Epithelial cell of proximal tubule (primary cell): Measurements from ENCODE around the gene CHN1. TPM values are rescaled to one million over a fixed set of nuclear protein-coding genes. Genes with fewer than 3 reads are reported as not detected.

Experiments
- DNase-seq: peaks from one replicate; pipeline ENCODE4 v3.0.0-alpha.2; 2011; ENCODE audit warnings: low read depth
- H3K4me3 ChIP-seq: 2 replicates; pipeline ENCODE4 v1.5.1; 2011; ENCODE audit warnings: low read depth, mild to moderate bottlenecking, low read length
- total RNA-seq: library from RNA; depleted of rRNA; stranded (reverse); fragments of >200 nt; gene quantifications from 2 replicates; pipeline ENCODE4 v1.2.3, GENCODE V29; 2015
- TF ChIP-seq, protein P1 (sequence below): conservative IDR thresholded peaks from 2 replicates; pipeline ENCODE4 v1.5.1; 2012; ENCODE audit warnings: low read depth, mild to moderate bottlenecking, low read length

The CHN1 gene
- total RNA-seq, 1 donor from 2014 or later = 22.5 TPM

- TF ChIP-seq, protein P1, sequence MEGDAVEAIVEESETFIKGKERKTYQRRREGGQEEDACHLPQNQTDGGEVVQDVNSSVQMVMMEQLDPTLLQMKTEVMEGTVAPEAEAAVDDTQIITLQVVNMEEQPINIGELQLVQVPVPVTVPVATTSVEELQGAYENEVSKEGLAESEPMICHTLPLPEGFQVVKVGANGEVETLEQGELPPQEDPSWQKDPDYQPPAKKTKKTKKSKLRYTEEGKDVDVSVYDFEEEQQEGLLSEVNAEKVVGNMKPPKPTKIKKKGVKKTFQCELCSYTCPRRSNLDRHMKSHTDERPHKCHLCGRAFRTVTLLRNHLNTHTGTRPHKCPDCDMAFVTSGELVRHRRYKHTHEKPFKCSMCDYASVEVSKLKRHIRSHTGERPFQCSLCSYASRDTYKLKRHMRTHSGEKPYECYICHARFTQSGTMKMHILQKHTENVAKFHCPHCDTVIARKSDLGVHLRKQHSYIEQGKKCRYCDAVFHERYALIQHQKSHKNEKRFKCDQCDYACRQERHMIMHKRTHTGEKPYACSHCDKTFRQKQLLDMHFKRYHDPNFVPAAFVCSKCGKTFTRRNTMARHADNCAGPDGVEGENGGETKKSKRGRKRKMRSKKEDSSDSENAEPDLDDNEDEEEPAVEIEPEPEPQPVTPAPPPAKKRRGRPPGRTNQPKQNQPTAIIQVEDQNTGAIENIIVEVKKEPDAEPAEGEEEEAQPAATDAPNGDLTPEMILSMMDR = no peak
- H3K4me3 ChIP-seq = no peak overlapping the region
- no peak for DNase-seq
These were observed 27.8 kb downstream of the CHN1 start for GRCh38 chr2:174977364-174977763.

GRCh38 chr2:174974131-174974530 lies 31.1 kb downstream of the CHN1 start:
- no peak for DNase-seq
- TF ChIP-seq, protein P1 = no peak
- no peak overlapping the region for H3K4me3 ChIP-seq

GRCh38 chr2:174972924-174973323 lies 32.3 kb downstream of the CHN1 start:
- TF ChIP-seq, protein P1 = no peak
- peak; percentile 59 for DNase-seq
- no peak overlapping the region for H3K4me3 ChIP-seq

GRCh38 chr2:174971868-174972781 lies 33.1 kb downstream of the CHN1 start:
- no peak overlapping the region for H3K4me3 ChIP-seq
- TF ChIP-seq, protein P1 = no peak
- DNase-seq = peak; percentile 63

GRCh38 chr2:174970092-174970491 lies 35.1 kb downstream of the CHN1 start:
- TF ChIP-seq, protein P1 = no peak
- no peak for DNase-seq
- no peak overlapping the region for H3K4me3 ChIP-seq

DNA sequence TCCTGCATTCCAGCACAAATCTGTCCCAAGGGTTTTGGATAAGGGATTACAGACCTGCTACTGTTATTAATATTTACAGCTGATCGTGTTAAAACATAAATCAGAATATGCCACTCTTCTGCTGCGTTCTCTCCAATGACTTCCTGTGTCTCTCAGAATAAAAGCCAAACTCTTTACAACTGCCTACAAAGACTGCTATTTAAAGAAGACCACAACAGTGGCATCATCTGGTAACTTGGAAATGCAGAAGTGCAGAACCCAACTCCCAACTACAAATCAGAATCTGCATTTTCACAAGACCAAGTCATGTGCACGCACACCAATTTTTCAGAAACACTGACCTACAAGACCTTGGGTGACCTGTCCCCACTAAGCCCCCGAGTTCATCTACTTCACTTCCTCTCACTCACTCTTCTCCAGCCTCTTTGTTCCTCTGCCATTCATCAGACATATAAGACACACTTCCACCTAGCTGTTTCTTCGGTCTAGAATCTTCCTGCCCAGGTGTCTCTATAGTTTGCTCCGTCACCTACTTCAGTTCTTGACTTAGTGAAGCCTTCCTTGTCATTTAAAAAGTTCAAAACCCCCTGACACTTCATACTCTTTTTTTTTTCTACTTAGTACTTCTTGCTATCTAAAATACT lies 36.0 kb downstream of the CHN1 start:
- TF ChIP-seq, protein P1 = no peak
- no peak for DNase-seq
- no peak overlapping the region for H3K4me3 ChIP-seq
